HCT116 (cell line): ENCODE data around the gene OSBPL5. TPM values are rescaled to one million over a fixed set of nuclear protein-coding genes. Genes with fewer than 3 reads are reported as not detected.

ENCODE experiments used
- ATAC-seq: fragments of 200-7000 bp; cut with Tn5 transposase; 2 replicates; pipeline ENCODE4 v1.9.1; 2020; ENCODE audit warnings: mild to moderate bottlenecking, moderate library complexity
- BruUV-seq: library from RNA; stranded (reverse); fragments of 400-500 nt; replicated peaks from 2 replicates; lab custom pipeline; 2021; lab: Mats Ljungman, UMichigan
- CTCF ChIA-PET: fragments of 300-600 bp; sonication (Branson Sonifier 250); formaldehyde crosslinking; loops from one replicate; lab custom pipeline; 2021; ENCODE audit warnings: antibody characterized with exemption; lab: Charles Lee
- POLR2A ChIA-PET: fragments of 300-600, 350-600 bp; sonication (Branson Sonifier 250); formaldehyde crosslinking; loops from one replicate; lab custom pipeline; 2021; ENCODE audit warnings: antibody characterized with exemption; lab: Charles Lee
- RAD21 ChIA-PET, 2 experiments: fragments of 300-600 bp; sonication (Branson Sonifier 250); formaldehyde crosslinking; loops; one replicate each; lab custom pipeline; 2023; ENCODE audit warnings: low total read pairs in 2 of 2; ENCODE audit not compliant: uncharacterized antibody in 2 of 2, unreplicated experiment in 2 of 2, low non-redundant PET in 1 of 2; lab: Charles Lee
- DNase-seq: peaks from one replicate; pipeline ENCODE4 v3.0.0-alpha.2; 2010; ENCODE audit warnings: low read depth, low spot score
- H2AFZ ChIP-seq: fragments of 200-600 bp; shearing (Covaris generic), sonication (generic); 2 replicates; pipeline ENCODE4 v1.6.1; 2017; ENCODE audit warnings: low read depth, mixed run types, mixed read lengths, antibody characterized with exemption, low read length; ENCODE audit not compliant: poor library complexity, severe bottlenecking
- H3K27ac ChIP-seq: 2 replicates; pipeline ENCODE4 v1.5.1; 2012; ENCODE audit warnings: low read depth, low read length
- H3K27me3 ChIP-seq: fragments of 200-600 bp; sonication (generic); 2 replicates; pipeline ENCODE4 v1.6.1; 2016; ENCODE audit warnings: mixed run types, low read length, mixed read lengths; ENCODE audit not compliant: insufficient read depth
- H3K36me3 ChIP-seq, 2 experiments: fragments of 200-500 bp in 1 of 2; fragments of 200-600 bp in 1 of 2; sonication (Bioruptor generic) in 1 of 2; sonication (generic) in 1 of 2; 2 replicates each; pipeline versions ENCODE4 v1.5.1 to v1.6.1; 2014 to 2016; ENCODE audit warnings: low read length in 2 of 2, inconsistent platforms in 1 of 2, mixed read lengths in 1 of 2, mixed run types in 1 of 2; ENCODE audit not compliant: insufficient read depth in 2 of 2, control insufficient read depth in 1 of 2
- H3K4me1 ChIP-seq, 2 experiments: fragments of 200-600 bp in 1 of 2; sonication (generic) in 1 of 2; 2 replicates each; pipeline versions ENCODE4 v1.5.1 to v1.6.1; 2012 to 2017; ENCODE audit warnings: low read length in 2 of 2, inconsistent platforms in 1 of 2, mild to moderate bottlenecking in 1 of 2, mixed read lengths in 1 of 2, mixed run types in 1 of 2, moderate library complexity in 1 of 2; ENCODE audit not compliant: insufficient read depth in 2 of 2, control insufficient read depth in 1 of 2
- H3K4me2 ChIP-seq: fragments of 200-600 bp; sonication (generic); 2 replicates; pipeline ENCODE4 v1.6.1; 2017; ENCODE audit warnings: mixed run types, low read length, mixed read lengths
- H3K4me3 ChIP-seq, 2 experiments: fragments of 200-600 bp in 1 of 2; sonication (generic) in 1 of 2; replicated peaks in 1 of 2; 2 replicates each; pipeline ENCODE4 v1.5.1; 2011 to 2016; ENCODE audit warnings: low read length in 2 of 2, control low read depth in 1 of 2, low read depth in 1 of 2, mild to moderate bottlenecking in 1 of 2, mixed read lengths in 1 of 2, mixed run types in 1 of 2
- H3K79me2 ChIP-seq: fragments of 200-600 bp; sonication (generic); 2 replicates; pipeline ENCODE4 v1.6.1; 2017; ENCODE audit warnings: mild to moderate bottlenecking, mixed run types, low read length, moderate library complexity, mixed read lengths; ENCODE audit not compliant: insufficient read depth
- H3K9ac ChIP-seq: fragments of 200-600 bp; sonication (generic); 2 replicates; pipeline ENCODE4 v1.6.1; 2016; ENCODE audit warnings: low read length, mixed read lengths
- H3K9me2 ChIP-seq: fragments of 200-600 bp; sonication (generic), shearing (Covaris generic); 2 replicates; pipeline ENCODE4 v1.6.1; 2017; ENCODE audit warnings: mixed run types, mild to moderate bottlenecking, moderate library complexity; ENCODE audit not compliant: insufficient read depth
- H3K9me3 ChIP-seq, 2 experiments: fragments of 200-500 bp in 1 of 2; fragments of 200-600 bp in 1 of 2; sonication (Bioruptor generic) in 1 of 2; sonication (generic) in 1 of 2; 2 replicates each; pipeline ENCODE4 v1.6.1; 2014 to 2017; ENCODE audit warnings: low read length in 2 of 2, mixed read lengths in 2 of 2, inconsistent platforms in 1 of 2, low read depth in 1 of 2, mild to moderate bottlenecking in 1 of 2, mixed run types in 1 of 2, moderate library complexity in 1 of 2; ENCODE audit not compliant: control insufficient read depth in 1 of 2, insufficient read depth in 1 of 2
- H4K20me1 ChIP-seq: fragments of 200-600 bp; sonication (generic), shearing (Covaris generic); 2 replicates; pipeline ENCODE4 v1.6.1; 2017; ENCODE audit warnings: mixed run types, mild to moderate bottlenecking, moderate library complexity; ENCODE audit not compliant: insufficient read depth
- CBX3 ChIP-seq: IDR thresholded peaks from 2 replicates; pipeline ENCODE4 v1.6.1; 2012; ENCODE audit warnings: low read depth
- EGR1 ChIP-seq: IDR thresholded peaks from 2 replicates; pipeline ENCODE4 v1.6.1; 2012; ENCODE audit warnings: low read depth
- ELF1 ChIP-seq: IDR thresholded peaks from 2 replicates; pipeline ENCODE4 v1.6.1; 2012; ENCODE audit warnings: low read depth, borderline replicate concordance
- JUND ChIP-seq: IDR thresholded peaks from 2 replicates; pipeline ENCODE4 v1.6.1; 2012
- POLR2A ChIP-seq: IDR thresholded peaks from 2 replicates; pipeline ENCODE4 v1.7.0; 2011; ENCODE audit warnings: borderline replicate concordance; ENCODE audit not compliant: insufficient read depth, insufficient read length; ENCODE audit errors: extremely low read depth
- RAD21 ChIP-seq: IDR thresholded peaks from 2 replicates; pipeline ENCODE4 v1.6.1; 2012; ENCODE audit warnings: low read depth, mild to moderate bottlenecking
- SRF ChIP-seq: IDR thresholded peaks from 2 replicates; pipeline ENCODE4 v1.6.1; 2012; ENCODE audit warnings: low read depth
- TCF7L2 ChIP-seq: IDR thresholded peaks from 2 replicates; pipeline ENCODE4 v1.7.0; 2011; ENCODE audit warnings: borderline replicate concordance, inconsistent platforms; ENCODE audit not compliant: insufficient read depth, insufficient read length; ENCODE audit errors: extremely low read depth
- ZNF274 ChIP-seq: fragments of 200-500 bp; sonication (Bioruptor generic); IDR thresholded peaks from 2 replicates; pipeline ENCODE4 v1.6.1; 2014; ENCODE audit warnings: mild to moderate bottlenecking, low read depth, low read length, inconsistent platforms
- intact Hi-C: fragments of 100-400 bp; cut with micrococcal nuclease; formaldehyde crosslinking; loops from 2 replicates; pipeline ENCODE4 v1.10.0; 2022
- total RNA-seq: library from RNA; stranded (reverse); gene quantifications from one replicate; pipeline ENCODE4 v1.2.1, GENCODE V29; 2021; ENCODE audit not compliant: unreplicated experiment
- TF ChIP-seq, protein P1 (sequence below): IDR thresholded peaks from 2 replicates; pipeline ENCODE4 v1.6.1; 2011; ENCODE audit warnings: mild to moderate bottlenecking, low read length, moderate library complexity; ENCODE audit not compliant: insufficient replicate concordance; ENCODE audit errors: extremely low read depth
- TF ChIP-seq, protein P2 (sequence below): IDR thresholded peaks from 2 replicates; pipeline ENCODE4 v1.6.1; 2012
- TF ChIP-seq, protein P3 (sequence below): IDR thresholded peaks from 2 replicates; pipeline ENCODE4 v1.6.1; 2012

Gene OSBPL5
- total RNA-seq, 1 experiment from 2014 or later = 44.2 TPM

DNA sequence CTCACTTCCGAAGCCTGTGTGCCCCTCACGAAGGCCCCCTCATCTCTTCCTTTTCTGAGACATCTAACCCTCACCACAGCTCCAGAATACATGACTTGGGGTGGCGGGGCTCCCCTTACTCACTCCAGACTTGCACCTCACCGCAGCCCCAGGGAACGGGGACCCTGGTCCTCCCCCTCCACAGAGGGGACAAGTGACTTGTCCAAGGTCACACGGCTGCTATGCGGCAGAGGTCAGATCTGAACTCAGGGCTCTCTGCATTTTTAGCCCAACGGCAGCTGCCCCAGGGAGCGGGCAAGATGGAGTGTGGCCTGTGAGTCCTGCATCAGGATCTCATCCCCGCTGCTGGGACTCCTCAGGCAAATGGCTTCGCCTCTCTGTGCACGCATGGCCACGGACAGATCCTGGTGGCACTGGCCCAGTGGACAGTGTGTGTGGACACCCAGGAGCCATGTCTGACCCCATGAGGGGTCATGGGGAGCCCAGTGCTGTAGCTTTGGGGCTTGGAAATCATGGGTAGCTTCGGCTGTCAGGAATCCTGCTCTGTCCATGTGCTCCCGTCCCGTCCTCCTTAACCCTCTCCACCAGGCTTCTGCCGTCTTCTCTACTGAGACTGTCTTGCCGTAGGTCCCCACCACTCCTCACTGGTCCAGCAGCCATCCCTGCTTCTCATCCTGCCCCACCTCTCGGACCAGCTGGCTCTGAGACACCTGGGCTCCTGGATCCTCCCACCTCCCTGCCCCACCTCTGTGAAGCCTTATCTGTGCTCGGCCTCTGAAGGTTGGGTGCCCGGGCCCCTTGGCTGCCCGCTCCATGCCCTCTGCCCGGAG, 59.9 kb downstream of the OSBPL5 start:
- no peaks in the 10 kb centered on the region for H3K9me2 ChIP-seq
- BruUV-seq = no TSS peak
- no peaks in the 10 kb centered on the region; a peak in 1 of 4 replicates for H3K36me3 ChIP-seq
- no peaks in the 10 kb centered on the region for H3K9me3 ChIP-seq
- H4K20me1 ChIP-seq = no peaks in the 10 kb centered on the region
- H3K27me3 ChIP-seq = no peaks in the 10 kb centered on the region
- ATAC-seq = no peak
- H3K4me1 ChIP-seq = no peaks in the 10 kb centered on the region
- ChIA-PET RAD21 (no interaction called here), CTCF (no interaction called here), POLR2A (no interaction called here)
- TF ChIP-seq, protein P1, sequence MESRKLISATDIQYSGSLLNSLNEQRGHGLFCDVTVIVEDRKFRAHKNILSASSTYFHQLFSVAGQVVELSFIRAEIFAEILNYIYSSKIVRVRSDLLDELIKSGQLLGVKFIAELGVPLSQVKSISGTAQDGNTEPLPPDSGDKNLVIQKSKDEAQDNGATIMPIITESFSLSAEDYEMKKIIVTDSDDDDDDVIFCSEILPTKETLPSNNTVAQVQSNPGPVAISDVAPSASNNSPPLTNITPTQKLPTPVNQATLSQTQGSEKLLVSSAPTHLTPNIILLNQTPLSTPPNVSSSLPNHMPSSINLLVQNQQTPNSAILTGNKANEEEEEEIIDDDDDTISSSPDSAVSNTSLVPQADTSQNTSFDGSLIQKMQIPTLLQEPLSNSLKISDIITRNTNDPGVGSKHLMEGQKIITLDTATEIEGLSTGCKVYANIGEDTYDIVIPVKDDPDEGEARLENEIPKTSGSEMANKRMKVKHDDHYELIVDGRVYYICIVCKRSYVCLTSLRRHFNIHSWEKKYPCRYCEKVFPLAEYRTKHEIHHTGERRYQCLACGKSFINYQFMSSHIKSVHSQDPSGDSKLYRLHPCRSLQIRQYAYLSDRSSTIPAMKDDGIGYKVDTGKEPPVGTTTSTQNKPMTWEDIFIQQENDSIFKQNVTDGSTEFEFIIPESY = no peak
- TF ChIP-seq ZNF274 (no peak), ELF1 (no peak), TCF7L2 (no peak), EGR1 (no peak), JUND (no peak), RAD21 (no peak), SRF (no peak), POLR2A (no peak), CBX3 (no peak)
- TF ChIP-seq, protein P2, sequence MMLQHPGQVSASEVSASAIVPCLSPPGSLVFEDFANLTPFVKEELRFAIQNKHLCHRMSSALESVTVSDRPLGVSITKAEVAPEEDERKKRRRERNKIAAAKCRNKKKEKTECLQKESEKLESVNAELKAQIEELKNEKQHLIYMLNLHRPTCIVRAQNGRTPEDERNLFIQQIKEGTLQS = no peak
- TF ChIP-seq, protein P3, sequence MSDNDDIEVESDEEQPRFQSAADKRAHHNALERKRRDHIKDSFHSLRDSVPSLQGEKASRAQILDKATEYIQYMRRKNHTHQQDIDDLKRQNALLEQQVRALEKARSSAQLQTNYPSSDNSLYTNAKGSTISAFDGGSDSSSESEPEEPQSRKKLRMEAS = no peak
- H3K27ac ChIP-seq = no peak overlapping the region
- no peak overlapping the region for H3K4me2 ChIP-seq
- H2AFZ ChIP-seq = no peak overlapping the region
- no peak overlapping the region for H3K4me3 ChIP-seq
- intact Hi-C loops = no loop called here
- no peaks in the 10 kb centered on the region for H3K79me2 ChIP-seq
- no peak overlapping the region for H3K9ac ChIP-seq
- DNase-seq = no peak
